ENCODE data around the gene RBM28. TPM values are rescaled to one million over a fixed set of nuclear protein-coding genes. Genes with fewer than 3 reads are reported as not detected.

Gene RBM28
- total RNA-seq, 1 donor from 2014 or later, result 56.7 TPM

- H3K4me1 Mint-ChIP-seq (ENCODE audit: low read depth), result peaks cover 7% of the 10 kb centered on the region
- H3K27me3 Mint-ChIP-seq, result peaks cover 22% of the 10 kb centered on the region
- H3K9me3 Mint-ChIP-seq (ENCODE audit: low read depth), result no peaks in the 10 kb centered on the region
- no peak for DNase-seq (ENCODE audit: low spot score, unreplicated experiment)
- no peak overlapping the region for H3K4me3 Mint-ChIP-seq (ENCODE audit: low read depth)
- H3K27ac Mint-ChIP-seq, result no peak overlapping the region
- TF ChIP-seq, protein P1, sequence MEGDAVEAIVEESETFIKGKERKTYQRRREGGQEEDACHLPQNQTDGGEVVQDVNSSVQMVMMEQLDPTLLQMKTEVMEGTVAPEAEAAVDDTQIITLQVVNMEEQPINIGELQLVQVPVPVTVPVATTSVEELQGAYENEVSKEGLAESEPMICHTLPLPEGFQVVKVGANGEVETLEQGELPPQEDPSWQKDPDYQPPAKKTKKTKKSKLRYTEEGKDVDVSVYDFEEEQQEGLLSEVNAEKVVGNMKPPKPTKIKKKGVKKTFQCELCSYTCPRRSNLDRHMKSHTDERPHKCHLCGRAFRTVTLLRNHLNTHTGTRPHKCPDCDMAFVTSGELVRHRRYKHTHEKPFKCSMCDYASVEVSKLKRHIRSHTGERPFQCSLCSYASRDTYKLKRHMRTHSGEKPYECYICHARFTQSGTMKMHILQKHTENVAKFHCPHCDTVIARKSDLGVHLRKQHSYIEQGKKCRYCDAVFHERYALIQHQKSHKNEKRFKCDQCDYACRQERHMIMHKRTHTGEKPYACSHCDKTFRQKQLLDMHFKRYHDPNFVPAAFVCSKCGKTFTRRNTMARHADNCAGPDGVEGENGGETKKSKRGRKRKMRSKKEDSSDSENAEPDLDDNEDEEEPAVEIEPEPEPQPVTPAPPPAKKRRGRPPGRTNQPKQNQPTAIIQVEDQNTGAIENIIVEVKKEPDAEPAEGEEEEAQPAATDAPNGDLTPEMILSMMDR (IDR thresholded peaks at IDR 0.05; ENCODE audit: unreplicated experiment), result no peak
- no peaks in the 10 kb centered on the region for H3K36me3 Mint-ChIP-seq (ENCODE audit: insufficient read depth)
Measured at GRCh38 chr7:128266883-128267594, 76.7 kb downstream of the RBM28 start.

DNA sequence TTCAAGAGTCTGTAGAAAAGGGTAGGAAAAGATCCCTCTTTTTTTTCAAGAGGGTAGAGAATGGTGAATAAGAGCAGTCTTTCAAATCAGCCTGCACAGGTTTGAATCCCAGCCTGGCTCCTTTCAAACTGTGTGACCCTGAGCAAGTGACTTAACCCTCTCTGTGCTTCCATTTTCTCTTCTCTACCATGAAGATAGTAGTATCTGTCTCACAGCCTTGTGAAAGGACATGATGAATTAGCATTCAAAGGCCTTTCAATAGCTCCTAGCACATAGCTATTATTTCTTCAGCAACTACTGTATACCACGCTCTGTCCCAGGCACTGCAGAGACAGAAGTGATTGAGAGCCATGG lies 77.2 kb downstream of the RBM28 start:
- peaks cover 22% of the 10 kb centered on the region for H3K27me3 Mint-ChIP-seq

DNA sequence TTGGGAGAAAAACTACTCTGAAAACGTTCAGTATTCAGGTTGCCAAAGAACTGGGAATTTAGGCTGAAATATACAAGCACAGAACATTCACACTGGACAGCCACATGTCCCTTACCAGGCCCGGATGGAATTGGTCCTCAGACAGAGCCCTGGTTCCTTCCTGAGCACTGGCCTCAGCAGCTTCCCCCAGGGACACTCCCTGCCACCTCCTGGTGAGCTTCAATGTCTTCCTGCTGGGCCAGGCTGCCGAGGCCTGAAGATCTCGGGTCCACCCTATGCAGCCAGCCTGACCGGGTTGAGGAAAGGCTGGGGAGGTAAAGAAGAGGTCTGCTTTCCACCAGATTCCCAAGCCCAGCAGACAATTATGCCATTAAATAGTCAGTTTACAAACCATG lies 77.8 kb downstream of the RBM28 start:
- Mint-ChIP-seq H3K27me3 (peaks cover 22% of the 10 kb centered on the region), H3K36me3 (ENCODE audit: insufficient read depth) (no peaks in the 10 kb centered on the region), H3K4me1 (ENCODE audit: low read depth) (peaks cover 8% of the 10 kb centered on the region), H3K9me3 (ENCODE audit: low read depth) (no peaks in the 10 kb centered on the region), H3K27ac (no peak overlapping the region), H3K4me3 (ENCODE audit: low read depth) (no peak overlapping the region)
- DNase-seq (ENCODE audit: low spot score, unreplicated experiment), result no peak
- TF ChIP-seq, protein P1 (IDR thresholded peaks at IDR 0.05; ENCODE audit: unreplicated experiment), result no peak

More for the DNA sequence above, 77.2 kb downstream of the RBM28 start:
- Mint-ChIP-seq H3K4me1 (ENCODE audit: low read depth) (peaks cover 7% of the 10 kb centered on the region), H3K4me3 (ENCODE audit: low read depth) (no peak overlapping the region), H3K27ac (no peak overlapping the region), H3K36me3 (ENCODE audit: insufficient read depth) (no peaks in the 10 kb centered on the region), H3K9me3 (ENCODE audit: low read depth) (no peaks in the 10 kb centered on the region)
- no peak for DNase-seq (ENCODE audit: low spot score, unreplicated experiment)
- TF ChIP-seq, protein P1 (IDR thresholded peaks at IDR 0.05; ENCODE audit: unreplicated experiment), result no peak

DNA sequence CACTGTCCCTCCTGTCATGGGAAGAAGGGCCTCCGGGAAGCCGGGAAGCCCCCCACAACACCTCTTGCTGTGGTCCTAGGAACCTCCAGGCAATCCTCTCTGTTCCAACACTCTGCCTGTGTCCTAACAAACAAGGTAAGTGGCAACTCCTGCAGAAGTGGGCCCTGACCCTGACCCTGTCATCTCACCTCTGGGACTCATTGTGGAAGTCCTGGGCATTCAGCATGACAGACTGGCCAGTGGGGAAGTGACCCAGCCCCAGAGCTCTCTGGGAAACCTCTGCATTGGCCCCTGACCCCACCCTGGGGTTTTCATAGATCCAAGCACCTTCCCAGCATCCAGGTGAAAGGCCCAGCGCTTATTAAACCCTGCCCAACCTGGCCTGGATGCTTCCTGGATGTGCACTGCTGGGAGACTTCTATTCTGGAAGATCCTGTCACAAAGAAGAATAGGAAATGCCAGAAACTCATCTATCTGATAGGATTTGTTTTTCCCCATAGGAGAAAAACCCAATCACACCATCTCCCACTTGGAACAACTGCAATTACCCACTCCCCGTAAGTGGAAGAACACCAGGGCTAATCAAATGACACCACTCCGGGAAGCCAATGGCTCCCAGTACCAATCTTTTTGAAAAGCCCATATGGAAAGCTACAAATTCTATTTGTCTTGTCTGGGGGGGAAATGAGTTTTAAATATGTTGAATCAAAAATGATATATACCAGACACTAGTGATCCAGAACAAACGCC lies 78.4 kb downstream of the RBM28 start:
- H3K36me3 Mint-ChIP-seq (ENCODE audit: insufficient read depth), result no peaks in the 10 kb centered on the region
- DNase-seq (ENCODE audit: low spot score, unreplicated experiment), result no peak
- no peak overlapping the region for H3K4me3 Mint-ChIP-seq (ENCODE audit: low read depth)
- TF ChIP-seq, protein P1 (IDR thresholded peaks at IDR 0.05; ENCODE audit: unreplicated experiment), result no peak
- peak overlapping the region; percentile 23 for H3K27ac Mint-ChIP-seq
- H3K4me1 Mint-ChIP-seq (ENCODE audit: low read depth), result peaks cover 14% of the 10 kb centered on the region
- peaks cover 22% of the 10 kb centered on the region for H3K27me3 Mint-ChIP-seq
- no peaks in the 10 kb centered on the region for H3K9me3 Mint-ChIP-seq (ENCODE audit: low read depth)

- Mint-ChIP-seq H3K27ac (no peak overlapping the region), H3K36me3 (ENCODE audit: insufficient read depth) (no peaks in the 10 kb centered on the region), H3K4me3 (ENCODE audit: low read depth) (no peak overlapping the region), H3K27me3 (peaks cover 22% of the 10 kb centered on the region), H3K9me3 (ENCODE audit: low read depth) (no peaks in the 10 kb centered on the region), H3K4me1 (ENCODE audit: low read depth) (peaks cover 22% of the 10 kb centered on the region)
- TF ChIP-seq, protein P1 (IDR thresholded peaks at IDR 0.05; ENCODE audit: unreplicated experiment), result no peak
- no peak for DNase-seq (ENCODE audit: low spot score, unreplicated experiment)
Measured at GRCh38 chr7:128264477-128264876, 79.2 kb downstream of the RBM28 start.
